Stimulated activated CD8-positive, alpha-beta memory T cell treated with anti-CD3 and anti-CD28 coated beads, Interleukin-15, amount 100 ng/mL, for 48 hours (primary cell): ENCODE data around the gene CCDC85B.

Source experiments
- DNase-seq, 2 donors: peaks; one replicate each; pipeline ENCODE4 v3.0.0-alpha.2; 2020; ENCODE audit warnings: low read depth in 2 of 2

Gene CCDC85B

DNA sequence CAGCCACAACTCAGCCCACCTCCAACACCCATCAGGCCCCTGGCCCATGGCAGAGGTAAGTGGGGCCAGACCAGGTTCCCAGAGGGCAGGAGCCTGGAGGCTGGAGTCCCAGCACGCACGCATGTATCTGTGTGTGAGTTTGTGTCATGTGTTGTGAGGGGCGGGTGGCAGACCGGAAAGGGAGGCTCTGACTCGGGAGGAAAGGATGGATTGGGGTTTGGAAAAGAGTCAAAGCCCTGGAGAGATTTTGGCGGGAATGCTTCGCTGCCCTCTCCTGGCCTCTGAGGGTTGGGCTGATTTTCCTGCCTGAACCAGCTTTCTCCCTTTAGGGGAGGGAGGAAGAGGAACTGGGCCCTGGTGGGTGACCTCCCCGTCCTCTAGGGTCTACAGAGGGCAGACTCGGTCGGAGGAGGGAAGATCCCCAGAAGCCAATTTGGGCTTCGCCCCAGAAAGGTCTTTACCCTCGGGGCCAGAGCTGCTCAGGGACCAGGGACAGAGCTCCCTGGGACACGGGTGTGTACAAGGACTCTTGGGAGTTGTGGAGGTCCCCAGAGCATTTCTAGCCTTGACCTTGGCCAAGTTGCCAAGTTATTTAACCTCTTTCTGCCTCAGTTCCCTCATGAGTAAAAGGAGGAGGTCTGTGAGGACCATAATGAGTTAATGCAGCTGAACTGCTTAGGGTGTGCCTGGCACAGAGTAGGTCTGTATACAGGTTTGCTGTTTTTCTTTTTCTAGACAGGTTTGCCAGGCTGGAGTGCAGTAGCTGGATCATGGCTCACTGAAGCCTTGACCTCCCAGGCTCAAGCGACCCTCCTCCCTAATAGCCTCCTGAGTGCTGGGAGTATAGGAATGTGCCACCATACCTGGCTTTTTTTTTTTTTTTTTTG lies 21.5 kb downstream of the CCDC85B start:
- no peak for DNase-seq

DNA sequence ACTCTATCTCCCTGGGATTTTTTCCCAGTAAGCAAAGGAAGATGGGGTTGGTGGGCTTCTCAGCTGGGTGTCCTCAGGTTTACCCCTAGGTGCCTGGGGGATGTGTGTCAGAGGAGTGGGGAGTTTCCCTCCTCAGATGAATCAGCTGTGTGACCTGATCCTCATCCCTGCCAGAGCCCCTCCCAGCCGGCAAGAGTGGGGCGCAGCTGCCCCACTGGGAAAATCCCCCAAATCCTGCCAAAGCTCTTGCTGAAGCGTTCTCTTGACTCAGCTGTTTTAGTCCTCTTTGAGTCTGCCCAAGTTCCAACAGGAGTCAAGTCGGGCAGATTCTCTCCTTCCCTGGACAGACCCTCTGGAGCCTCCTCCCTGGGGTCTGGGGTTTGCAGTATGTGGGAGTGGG lies 22.4 kb downstream of the CCDC85B start:
- no peak for DNase-seq

DNA sequence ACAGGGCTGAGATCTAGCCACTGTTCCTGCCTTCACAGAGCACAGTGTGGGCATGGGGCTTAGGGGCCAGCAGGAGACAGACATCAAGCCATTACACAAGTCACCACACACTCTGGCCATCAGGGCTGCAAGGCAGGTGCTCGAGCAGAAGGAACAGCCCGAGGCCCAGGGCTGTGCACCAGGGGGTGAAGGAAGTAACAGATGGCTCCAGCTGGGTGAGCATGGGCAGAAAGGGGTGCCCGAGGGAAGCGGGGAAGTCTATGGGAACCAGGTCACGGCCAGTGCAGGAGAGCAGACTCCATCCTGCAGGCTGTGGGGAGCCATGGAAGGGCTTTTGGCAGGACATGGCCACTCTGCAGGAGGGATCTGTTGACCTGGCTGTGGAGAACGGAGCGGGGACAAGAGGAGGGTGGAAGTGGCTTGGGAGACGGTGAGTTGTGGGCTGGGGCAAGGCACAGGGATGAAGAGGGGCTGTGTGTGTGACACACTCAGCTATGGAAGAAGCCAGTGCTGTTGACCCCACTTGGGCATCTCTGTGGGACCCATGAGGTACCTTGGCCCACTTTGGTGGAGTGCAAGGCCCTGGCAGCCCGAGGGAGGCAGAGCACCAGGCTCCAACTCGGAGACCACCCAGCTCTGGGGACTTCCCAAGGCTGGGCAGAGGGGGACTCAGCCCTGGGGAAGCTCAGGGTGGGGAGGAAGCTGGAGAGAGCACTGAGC lies 24.8 kb downstream of the CCDC85B start:
- DNase-seq: no peak

DNA sequence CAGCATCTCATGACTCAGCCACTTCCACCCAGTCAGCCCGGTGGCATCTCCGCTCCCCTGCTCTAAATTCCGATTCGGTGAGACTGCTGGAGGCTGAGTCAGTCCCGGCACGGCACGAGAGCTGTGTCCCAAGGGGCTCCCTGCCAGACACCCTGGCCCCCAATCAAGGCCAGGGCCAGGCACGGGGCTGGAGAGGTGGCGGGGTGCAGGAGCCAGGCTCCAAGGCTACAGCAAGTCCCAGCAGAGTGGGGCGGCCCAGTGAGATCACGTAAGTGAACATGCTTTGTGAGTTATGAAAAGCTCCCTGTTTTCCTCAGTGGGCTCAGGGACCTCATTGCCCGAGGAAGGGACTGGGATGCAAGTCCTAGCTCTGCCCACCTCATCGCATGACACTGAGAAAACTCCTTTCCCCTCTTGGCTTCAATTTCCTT lies 25.4 kb downstream of the CCDC85B start:
- DNase-seq: no peak

DNA sequence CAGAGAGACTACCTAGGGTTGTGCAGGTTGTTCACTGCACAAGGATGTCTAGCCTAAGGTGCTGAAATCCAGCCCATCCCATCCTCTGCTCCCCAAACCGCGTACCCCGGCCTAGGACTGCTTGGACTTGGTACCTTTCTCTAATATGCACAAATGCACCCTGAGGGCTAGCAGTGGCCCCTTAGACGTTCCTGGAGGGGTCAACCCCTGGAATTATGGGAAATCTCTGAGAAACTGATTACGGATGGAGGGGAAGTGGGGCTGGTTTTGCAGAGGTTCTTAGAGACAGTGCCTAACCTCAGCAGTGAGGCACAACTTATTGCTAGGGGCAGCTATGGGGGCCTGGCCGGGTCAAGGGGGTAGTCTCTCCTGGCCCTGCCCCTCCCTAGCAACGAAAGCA lies 25.9 kb downstream of the CCDC85B start:
- no peak for DNase-seq

DNA sequence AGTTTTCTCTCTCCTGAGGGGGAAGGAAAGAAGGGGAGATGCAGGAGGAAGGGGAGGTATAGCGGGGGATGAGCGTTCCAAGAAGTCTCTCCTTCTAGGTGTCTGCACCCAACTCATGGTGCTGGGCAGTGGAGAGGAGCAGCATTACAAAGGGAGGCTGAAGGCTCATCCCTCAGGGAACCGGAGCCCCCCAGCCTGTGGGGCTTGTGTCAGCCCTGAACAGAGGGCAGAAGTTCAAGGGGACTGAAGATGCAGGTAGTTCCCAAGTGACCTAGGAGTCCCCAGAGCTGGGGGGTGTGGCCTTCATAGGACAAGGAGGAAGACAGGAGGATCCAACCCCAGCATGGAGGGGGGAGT lies 26.6 kb downstream of the CCDC85B start:
- DNase-seq: no peak

DNA sequence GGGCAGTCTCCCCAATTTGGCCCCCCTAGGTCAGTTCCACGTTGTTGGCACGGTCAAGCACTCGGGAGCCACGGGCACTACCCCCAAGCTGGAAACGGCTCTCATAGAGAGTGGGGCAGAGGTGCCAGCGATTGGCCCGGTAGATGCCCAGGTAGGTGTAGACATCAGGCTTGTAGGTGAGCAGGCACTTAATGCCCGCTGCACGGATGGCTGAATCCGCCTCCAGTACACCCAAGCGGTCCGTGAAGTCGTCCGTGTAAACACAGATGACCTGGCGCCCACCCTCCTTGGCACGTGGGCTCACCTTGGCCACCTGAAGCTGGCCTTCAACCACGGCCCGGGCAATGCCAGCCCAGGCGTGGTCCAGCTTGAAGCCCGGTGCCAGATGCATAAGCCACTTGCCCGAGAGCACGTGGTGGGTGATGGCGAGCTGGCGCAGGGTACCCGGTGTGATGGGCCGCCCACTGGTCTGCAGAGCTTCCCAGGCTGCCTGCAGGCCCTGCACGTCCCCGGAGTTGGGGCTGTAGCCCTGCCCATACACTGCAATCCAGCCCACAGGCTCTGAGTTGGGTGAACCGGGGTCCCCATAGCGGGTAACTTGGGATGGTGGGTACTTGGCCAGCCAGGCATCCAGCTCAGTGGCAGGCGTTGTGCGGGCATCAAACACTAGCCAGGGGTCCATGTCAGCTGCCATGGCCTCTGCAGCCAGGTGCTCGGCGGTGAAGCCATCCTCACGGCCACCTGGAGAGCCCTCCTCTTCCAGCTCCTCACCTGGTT lies 27.1 kb downstream of the CCDC85B start:
- no peak for DNase-seq

DNA sequence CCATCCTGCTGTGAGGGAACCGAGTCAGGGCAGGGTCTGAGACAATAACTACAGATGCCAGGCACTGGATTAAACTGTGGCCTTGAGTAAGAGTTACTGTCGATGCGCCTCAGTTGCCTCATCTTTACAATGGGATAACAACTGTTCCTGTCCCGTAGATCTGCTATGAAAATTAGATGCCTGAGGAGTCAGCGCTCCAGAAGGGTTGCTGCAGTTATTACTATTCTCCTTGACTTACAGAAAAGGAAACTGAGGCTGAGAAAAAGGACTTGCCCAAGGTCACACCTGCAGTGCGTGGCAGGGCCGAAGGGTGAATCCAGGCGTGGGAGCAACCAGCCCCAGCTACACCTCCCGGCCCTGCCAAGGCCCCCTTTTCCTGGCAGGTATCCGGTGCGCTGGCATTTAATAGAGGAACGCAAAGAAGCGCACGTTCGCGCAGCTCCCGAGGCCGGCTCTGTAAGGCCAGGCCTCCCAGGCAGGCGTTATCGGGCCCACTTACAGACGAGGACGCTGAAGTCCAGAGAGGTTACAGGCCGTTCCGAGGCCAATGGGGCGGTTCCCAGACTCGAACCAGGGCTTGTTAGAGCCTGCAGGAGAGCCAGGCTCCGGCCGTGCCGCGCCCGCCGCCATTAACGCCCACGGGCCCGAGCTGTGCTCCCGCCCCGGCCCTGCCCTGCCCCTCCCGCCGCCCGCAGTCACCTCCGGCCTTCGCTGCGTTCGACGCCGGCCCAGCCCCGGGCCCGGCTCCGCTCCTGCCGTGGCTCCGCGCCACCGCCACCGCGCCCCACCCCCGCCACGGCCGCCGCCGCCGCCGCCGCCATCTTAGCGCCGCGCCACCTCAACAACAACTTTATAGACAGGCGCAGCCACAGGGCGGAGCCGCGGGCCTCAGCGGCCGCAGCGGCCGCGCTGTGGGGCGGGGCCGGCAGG lies 28.0 kb downstream of the CCDC85B start, which contains the start of gene C11orf68:
Gene C11orf68 (minus strand): TSS at position 852 of the 930 bp plus-strand sequence. CDS start 31 bp downstream, at position 821.
- no peak for DNase-seq

DNA sequence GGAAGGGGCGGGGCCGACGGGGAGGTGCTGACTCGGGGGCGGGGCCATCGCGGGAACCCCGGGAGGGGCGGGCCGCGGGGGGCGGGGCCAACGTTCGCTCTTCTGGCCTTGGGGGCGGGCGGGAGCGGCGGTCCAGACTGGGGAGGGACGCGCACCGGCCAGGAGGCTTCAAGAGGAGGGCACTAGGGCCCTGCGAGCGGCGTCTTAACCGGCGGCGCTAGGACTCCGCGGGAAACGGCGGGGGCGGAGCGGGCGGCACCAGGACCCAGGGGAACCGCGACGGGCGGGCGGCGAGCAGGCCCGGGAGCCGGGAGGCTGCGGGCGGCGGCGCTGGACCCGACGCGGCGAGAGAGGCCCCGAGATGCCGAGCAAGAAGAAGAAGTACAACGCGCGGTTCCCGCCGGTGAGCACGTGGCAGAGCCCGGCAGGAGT lies 28.7 kb downstream of the CCDC85B start, which contains the start of gene DRAP1:
Gene DRAP1 (plus strand): TSS at position 286 of the 432 bp plus-strand sequence. CDS start 76 bp downstream, at position 362.
- peak; percentile 97 to 99 for DNase-seq

DNA sequence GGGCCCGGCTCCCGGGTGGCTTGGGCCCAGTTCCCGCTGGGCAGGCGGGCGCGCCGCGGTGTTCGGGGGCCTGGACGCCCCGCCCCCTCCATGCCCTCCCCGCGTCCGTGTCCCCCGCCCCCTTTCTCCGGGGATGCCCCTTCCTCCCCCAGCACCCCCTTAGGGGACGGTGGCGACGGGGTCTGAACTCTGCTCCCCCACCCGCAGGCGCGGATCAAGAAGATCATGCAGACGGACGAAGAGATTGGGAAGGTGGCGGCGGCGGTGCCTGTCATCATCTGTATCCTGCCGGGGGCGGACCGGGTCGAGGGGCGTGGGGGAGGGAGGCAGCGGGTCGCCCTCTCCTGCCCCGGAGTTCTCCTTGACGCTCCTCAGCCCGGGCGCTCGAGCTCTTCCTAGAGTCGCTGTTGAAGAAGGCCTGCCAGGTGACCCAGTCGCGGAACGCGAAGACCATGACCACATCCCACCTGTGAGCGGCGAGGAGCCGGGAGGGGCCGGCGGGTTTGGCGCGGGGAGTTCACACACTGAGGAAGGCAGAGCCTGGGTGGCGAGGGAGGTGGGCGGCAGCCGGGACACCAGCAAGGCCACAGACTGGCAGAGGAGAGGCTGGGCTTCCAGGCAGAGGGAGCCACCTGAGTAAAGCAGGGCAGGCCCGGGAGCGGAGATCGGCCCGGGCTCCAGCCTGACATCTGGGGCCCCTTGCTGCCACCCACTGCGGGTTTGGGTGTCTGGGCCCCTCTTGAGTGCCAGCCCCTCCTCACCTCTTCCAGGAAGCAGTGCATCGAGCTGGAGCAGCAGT lies 29.3 kb downstream of the CCDC85B start:
- peak; percentile 35 to 42 for DNase-seq

DNA sequence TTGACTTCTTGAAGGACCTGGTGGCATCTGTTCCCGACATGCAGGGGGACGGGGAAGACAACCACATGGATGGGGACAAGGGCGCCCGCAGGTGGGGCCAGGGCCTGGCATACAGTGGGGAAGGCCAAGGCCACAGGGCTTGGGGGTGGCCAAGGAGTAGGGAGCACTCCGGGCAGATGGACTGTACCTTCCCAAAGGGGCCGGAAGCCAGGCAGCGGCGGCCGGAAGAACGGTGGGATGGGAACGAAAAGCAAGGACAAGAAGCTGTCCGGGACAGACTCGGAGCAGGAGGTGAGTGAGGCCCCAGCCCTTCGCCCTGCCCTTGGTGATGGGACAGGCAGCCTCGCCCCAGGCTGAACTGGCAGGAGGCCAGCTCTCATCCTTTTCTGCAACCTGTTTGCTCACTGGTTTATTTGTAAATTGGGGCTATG lies 29.9 kb downstream of the CCDC85B start:
- DNase-seq: no peak

DNA sequence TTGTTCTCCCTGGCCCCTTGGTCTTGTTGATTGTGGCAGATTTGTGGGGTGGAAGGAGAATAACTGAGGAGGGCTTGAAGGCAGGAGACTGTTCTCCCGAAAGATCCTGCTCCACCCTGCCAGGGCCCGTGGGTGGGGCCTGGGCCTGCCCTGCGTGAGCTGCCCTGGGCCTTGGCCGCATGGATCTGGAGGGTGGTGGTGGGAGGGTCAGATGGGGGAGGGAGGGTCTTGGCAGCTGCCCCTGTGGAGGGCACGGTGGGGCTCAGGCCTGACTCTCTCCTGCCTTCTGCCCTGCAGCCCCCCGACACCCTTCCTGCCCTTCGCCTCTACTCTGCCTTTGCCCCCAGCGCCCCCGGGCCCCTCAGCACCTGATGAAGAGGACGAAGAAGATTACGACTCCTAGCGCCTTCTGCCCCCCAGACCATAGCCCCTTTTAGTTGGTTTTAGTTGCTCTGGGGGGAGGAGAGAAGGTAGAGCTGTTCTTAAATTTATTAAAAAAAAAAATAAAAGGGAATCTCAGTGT lies 30.6 kb downstream of the CCDC85B start:
- DNase-seq: no peak

DNA sequence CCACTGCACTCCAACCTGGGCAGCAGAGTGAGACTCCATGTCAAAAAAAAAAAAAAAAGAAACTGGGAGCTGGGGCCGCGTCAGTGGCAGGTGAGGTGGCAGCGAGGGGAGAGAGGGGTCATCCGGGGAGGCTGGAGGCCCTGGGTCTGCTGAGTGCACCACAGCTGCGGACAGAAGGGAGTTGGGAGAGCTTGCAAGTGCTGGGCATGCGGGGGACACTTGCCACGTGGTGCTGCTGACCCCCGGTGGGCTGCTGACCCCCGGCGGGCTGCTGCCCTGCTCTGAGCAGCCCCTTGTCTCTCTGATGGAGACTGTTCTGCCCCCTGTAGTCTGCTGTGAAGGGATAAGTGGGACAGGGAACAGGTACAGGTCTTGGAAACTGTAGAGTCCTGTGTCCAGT lies 31.4 kb downstream of the CCDC85B start:
- DNase-seq: no peak

DNA sequence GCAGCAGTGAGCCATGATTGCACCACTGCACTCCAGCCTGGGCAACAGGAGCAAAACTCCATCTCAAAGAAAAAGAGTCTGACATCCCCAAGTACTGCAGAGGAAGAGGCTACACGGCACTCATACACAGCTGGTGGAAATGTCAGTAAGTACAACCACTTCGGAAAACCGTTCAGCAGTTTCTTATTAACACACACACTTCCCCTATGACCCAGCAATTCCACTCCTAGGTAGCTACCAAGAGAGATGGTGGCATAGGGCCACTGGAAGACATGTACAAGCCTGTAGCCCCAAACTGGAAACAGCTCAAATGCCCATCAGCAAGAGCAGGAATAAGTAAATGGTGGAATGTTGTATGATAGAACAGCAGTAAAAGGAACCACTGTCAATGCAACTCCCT lies 32.1 kb downstream of the CCDC85B start:
- no peak for DNase-seq

DNA sequence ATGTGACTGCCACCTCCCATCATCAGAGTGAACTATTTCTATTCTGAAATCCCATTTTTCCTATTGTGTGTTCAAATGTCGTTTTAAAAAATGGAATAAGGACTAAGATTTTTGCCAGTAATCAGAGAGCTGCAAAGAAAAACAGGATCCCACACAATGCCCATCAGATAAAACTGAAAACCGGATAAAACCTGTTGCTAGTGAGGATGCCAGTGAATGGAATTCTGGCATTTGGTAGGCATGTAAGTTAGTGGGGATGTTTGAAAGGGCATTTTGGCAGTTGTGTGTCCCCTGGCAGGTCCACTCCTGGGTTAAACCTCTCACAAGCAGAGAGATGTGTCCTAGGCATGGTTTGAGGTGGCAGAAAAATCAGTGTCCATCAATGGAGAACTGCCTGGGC lies 34.9 kb downstream of the CCDC85B start:
- no peak for DNase-seq

DNA sequence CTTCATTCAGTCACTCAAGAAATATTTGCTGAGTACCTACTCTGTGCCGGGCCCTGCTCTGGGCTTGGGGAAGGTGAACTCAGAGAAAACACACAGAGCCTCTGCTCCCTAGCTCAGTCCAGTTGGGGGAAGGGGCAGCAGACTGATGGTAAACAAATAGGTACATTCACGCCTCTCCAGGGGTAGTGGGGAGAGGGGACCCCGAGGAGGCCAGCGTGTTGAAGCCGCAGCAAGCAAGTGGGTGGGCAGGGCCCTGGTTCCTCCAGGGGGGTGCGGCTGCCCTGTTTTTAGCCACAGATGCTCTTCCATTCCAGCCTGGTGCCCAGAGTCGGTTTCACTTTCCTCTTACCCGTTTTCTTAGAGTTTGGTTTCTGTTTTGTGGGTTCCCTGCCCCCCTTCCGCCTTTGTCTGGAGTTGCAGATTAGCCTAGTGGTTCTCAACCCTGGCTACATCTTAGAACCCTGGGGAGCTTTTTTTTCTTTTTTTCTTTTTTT lies 37.5 kb downstream of the CCDC85B start:
- peak; percentile 59 for DNase-seq

DNA sequence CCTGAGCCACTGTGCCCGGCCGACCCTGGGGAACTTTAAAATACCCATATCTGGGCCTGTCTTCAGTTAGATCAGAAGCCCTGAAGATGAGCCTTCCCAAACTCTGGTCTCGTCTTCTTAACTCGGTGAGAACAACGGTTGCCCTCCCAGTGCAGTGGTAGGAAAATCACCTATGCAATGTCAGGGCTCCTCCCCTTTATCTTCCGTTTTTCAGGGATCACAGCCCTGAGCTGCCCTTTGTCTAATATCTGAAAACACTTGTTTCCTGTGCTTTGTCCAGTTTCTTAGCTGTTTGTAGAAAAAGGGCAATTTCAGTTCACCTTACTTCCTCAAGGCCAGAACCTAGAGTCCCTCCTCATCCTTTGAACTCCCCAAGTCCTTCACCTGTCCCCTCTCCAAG lies 38.2 kb downstream of the CCDC85B start:
- no peak for DNase-seq

DNA sequence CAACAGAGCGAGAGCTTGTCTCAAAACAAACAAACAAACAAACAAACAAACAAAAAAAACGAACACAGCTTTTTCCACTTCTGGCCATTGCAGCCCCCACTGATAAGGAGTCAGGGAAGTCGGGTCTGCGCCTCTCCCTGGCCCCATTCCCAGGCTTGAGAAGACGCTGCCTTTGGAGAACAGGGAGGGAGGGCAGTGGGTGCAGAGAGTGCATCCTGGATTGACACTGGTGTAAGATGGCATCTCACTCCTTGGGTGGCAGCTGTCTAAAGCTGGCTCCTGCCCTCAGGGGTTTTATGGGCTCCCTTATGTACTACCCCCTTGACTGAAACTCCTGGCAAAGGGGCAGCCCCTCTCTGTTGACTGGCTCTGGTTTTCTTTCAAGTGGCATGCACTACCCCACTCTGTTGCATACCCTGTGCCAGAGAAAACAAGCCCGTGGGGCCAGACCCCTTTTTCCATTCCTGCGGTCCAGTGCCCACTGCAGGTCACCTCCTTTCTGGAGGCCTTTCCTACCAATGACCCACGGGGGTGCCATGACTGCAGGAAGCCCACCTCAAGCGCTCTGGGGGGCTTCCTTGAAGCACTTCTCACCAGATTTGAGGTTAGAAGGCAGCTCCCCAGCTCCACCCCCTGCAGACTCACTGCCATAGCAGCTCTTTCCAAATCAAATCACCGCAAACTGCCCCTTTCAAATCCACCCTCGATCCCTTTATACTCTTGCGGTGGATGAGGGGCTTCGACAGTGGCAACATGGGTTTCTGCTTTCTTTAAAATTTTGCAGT lies 41.5 kb downstream of the CCDC85B start:
- DNase-seq: no peak

DNA sequence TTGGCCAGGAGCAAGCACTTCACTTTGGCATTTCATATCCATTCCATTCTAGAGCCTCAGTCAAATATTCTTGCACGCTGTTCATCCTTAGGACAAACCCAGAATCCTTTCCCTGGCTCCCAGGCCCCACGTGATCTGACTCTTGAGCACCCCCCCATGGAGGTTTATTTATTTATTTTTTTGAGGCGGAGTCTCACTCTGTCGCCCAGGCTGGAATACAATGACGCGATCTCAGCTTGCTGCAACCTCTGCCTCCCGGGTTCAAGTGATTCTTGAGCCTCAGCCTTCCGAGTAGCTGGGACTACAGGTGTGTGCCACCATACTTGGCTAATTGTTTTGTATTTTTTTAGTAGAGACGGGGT lies 42.1 kb downstream of the CCDC85B start:
- no peak for DNase-seq
